Right lung (tissue), 5 donors: ENCODE results near the gene SLC38A3. TPM values are rescaled to one million over a fixed set of nuclear protein-coding genes. Genes with fewer than 3 reads are reported as not detected.

Source experiments
- DNase-seq, 2 donors: peaks; one replicate each; pipeline ENCODE4 v3.0.0-alpha.2; 2013
- polyA plus RNA-seq, 5 donors: library from polyadenylated mRNA; unstranded; fragments of 120-200 nt; gene quantifications; one replicate each; pipeline versions ENCODE4 v1.2.1 to v1.2.3, GENCODE V29; 2013; ENCODE audit warnings: inconsistent platforms in 1 of 5, low replicate concordance in 1 of 5; ENCODE audit not compliant: insufficient read length in 5 of 5, insufficient read depth in 1 of 5

SLC38A3 gene
- polyA plus RNA-seq, 5 donors, result 5.3 to 10.0 (median 7.9) TPM

DNA sequence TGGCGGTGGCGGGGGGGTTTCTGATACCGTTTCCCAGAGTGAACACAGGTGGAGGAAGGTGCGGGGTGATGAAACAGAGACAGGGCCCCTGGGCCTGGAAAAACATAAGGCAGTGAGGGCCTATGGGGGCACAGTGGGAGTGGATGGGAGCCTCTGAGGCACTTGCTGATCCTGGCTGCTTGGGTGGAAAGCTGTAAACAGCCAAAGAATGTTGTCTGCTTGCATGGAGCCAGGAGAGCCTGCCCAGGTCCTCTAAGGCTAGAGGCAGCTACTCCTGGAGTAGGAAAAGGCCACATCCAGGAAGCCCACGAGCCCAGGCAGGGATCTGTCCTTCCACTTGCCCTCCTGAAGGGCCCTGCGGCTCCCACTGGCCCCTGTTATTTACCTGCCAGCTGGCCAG, 60.9 kb downstream of the SLC38A3 start:
- no peak for DNase-seq

DNA sequence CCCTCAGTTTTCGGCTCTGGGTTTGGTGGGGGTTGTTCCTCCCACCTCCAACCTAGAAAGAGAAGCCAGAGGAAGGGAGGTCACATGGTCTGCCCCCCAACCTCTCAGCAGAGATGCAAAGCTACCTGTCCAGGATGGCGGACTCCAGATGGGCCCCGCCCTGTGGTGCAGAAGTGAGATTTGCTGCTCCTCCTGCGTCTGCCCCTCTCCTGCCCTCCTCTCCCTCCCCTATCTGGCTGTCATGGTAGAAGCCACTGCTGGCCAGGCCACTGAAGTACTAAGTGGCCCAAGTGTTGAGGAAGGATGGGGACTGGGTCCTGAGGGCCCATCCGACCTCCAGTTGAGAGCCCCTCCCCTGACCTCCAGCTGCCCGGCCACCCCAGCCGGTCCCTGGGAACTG, 61.8 kb downstream of the SLC38A3 start:
- DNase-seq, result no peak

DNA sequence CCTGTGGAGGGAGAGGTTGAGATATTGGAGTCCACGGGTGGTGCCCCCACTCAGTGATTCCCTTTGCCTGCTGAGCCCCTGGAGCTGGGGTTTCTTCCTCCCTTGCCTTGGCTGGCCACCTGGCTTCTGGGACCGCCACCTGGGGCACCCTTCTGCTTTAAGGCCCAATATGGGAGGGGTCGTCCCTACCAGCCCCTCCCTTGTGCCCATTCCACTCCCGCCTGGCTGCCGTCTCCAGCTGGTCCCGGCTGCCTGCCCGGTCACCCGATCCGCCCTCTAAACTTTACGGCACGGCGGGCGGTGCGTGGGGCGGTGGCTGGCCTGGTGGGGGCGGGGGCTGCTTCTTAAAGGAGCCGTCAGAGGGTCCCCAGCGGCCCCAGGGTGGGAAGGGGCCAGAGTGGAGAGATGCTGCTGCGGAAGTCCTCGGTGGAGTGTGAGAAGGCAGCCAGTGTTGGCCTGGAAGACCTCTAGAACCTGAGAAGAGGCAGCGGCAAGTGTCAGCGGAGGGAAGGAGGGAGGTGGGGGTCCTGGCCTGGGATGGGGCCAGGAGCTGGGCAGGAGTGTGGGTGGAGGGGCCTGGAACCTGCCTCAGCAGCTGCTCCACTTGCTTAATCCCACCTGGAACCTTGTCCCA, 62.3 kb downstream of the SLC38A3 start:
- no peak for DNase-seq

DNA sequence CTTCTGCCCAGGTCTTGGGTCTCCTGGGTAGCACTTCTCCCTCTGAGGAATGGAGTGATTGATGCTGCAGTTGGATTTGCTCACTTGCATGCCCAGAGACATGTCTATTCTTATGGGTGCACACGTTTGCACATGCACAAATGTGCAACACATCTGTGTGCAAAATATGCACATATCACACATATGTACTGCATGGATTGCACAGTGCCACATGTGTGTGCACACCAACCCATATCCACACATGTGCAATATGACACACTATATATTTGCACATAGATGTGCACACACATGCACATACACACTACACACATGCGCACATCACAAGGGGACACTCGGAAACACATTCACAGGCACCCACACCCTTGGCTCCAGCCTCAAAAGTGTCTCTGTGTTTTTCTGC, 63.2 kb downstream of the SLC38A3 start:
- DNase-seq, result no peak

DNA sequence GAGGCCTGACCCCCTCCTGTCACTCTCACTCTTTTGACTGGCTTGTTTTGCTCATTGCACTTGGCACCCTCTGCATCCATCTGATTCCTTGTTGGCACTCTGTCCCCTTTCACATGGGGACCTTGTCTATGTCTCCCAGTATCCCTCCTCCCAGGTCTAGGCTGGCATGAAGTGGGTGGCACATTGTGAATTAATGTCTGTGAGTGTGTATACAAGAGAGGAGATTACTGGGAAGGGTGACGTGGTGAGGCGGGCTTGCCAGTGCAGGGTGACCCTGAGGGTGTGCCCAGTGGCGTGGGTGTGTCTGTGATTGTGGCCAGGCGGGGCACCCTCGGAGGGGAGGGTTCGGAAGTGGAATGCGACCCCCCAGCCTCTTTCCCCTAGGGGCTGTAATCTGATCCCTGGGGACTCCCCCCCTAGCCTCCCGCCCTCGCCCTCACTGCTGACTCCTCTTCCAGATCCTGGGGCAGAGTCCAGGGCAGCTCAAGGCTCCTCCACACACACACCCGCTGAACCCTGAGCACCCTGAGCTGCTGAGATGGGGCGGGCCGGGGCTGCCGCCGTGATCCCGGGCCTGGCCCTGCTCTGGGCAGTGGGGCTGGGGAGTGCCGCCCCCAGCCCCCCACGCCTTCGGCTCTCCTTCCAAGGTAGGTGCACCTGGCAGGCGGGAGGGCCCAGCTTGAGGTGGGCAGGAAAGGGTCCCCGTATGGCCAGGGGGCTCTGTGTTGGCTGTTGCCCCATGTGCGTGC, 63.8 kb downstream of the SLC38A3 start, which contains the start of gene SEMA3B:
TSS of gene SEMA3B (plus strand) at position 445 of the 749 bp plus-strand sequence. CDS start at position 539, 94 bp downstream.
- DNase-seq, result peak in 1 of 2 donors; percentile 52

DNA sequence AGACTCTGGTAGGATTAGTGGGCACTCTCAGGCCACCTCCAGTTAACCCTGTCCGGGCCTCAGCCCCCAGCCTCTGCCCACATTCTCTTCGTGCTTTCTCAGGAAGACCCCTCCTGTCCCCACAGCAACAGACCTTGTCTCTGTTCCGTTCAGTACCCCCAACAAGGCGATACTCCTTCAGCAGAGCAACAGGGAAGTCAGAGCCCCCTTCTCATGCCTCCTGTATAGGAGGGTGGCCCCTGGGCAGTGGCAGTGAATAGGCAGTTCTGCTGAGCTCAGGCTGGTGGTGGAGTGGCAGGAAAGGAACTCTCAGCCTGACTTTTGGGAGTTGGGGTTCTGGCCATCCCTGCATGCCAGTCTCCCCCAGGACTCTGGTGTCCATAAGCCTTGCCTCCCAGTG, 64.4 kb downstream of the SLC38A3 start:
- DNase-seq, result no peak

DNA sequence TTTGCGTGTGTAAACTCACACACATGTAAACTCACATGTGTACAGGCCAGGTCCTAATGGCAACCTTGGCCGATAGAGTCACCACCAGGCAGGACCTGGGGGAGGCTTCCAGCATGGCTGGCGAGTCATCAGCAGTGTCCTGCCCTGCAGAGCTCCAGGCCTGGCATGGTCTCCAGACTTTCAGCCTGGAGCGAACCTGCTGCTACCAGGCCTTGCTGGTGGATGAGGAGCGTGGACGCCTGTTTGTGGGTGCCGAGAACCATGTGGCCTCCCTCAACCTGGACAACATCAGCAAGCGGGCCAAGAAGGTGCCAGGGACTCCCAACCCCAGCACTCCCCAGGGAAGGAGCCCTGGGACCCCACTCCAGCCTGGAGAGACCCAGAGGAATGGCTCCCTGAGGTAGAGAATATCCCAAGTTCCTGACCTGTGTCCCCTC, 64.9 kb downstream of the SLC38A3 start:
- no peak for DNase-seq

DNA sequence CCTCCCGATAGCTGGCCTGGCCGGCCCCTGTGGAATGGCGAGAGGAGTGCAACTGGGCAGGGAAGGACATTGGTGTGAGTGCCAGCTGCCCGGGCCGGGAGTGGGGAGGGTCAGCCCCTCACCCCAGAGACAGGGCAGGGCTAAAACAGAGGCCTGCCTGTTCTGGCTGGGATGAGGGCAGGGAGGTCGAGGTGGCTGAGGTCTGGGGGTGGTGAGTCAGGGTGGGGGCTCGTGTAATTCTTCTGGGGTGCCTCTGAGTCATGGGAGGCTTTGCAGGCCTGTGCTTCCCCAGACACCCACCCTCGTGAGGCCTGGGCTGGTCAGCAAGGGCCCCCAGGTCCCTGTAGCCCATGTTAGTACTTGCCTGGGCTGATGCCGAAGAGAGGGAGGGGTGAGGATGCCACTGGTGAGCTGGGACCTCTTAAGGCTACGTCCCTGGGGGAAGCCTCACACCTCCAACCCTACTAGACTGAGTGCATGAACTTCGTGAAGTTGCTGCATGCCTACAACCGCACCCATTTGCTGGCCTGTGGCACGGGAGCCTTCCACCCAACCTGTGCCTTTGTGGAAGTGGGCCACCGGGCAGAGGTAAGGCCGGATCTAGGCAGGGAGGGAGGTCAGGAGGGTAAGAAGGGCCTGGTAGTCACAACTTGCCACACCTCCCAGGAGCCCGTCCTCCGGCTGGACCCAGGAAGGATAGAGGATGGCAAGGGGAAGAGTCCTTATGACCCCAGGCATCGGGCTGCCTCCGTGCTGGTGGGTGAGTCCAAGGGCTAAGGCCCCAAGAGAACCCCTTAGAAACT, 65.6 kb downstream of the SLC38A3 start:
- DNase-seq, result no peak

Other genes starting within 250 kb of the SLC38A3 start
- 100 to 1,000 TPM; 347 to 542 (median 418) TPM for gene RBM5, start 116.4 kb upstream of the SLC38A3 start, polyA plus RNA-seq
- 10 to 100 TPM; 33.1 to 57.1 (median 44.4) TPM for gene SEMA3F, start 49.9 kb upstream of the SLC38A3 start, polyA plus RNA-seq
- gene GNAT1, start 13.7 kb upstream of the SLC38A3 start, polyA plus RNA-seq, result not detected
- gene GNAI2, start 30.9 kb downstream of the SLC38A3 start, polyA plus RNA-seq, result 100 to 1,000 TPM; 234 to 282 (median 257) TPM
- 10 to 100 TPM; 14.9 to 31.5 (median 29.6) TPM for gene SEMA3B, start 63.9 kb downstream of the SLC38A3 start, polyA plus RNA-seq
- gene LSMEM2, start 73.8 kb downstream of the SLC38A3 start, polyA plus RNA-seq, result 1 to 10 TPM in 1 of 5 donors, under 1 TPM in 4; 0.14 to 1.4 (median 0.36) TPM
- gene IFRD2, start 87.2 kb downstream of the SLC38A3 start, polyA plus RNA-seq, result 10 to 100 TPM; 26.6 to 46.5 (median 34.0) TPM
- gene HYAL3, start 94.1 kb downstream of the SLC38A3 start, polyA plus RNA-seq, result 1 to 10 TPM; 2.9 to 5.8 (median 3.2) TPM
- gene NAA80, start 94.1 kb downstream of the SLC38A3 start, polyA plus RNA-seq, result 10 to 100 TPM in 1 of 5 donors, 1 to 10 TPM in 4; 6.1 to 10.2 (median 7.9) TPM
- 1 to 10 TPM; 2.2 to 3.1 (median 2.5) TPM for gene HYAL1, start 98.3 kb downstream of the SLC38A3 start, polyA plus RNA-seq
- 100 to 1,000 TPM in 1 of 5 donors, 10 to 100 TPM in 4; 67.8 to 113 (median 77.3) TPM for gene HYAL2, start 117.5 kb downstream of the SLC38A3 start, polyA plus RNA-seq
- gene TUSC2, start 123.0 kb downstream of the SLC38A3 start, polyA plus RNA-seq, result 10 to 100 TPM; 18.4 to 26.2 (median 18.9) TPM
- 10 to 100 TPM; 24.1 to 34.2 (median 27.9) TPM for gene RASSF1, start 135.6 kb downstream of the SLC38A3 start, polyA plus RNA-seq
- gene ZMYND10, start 140.5 kb downstream of the SLC38A3 start, polyA plus RNA-seq, result 10 to 100 TPM in 4 of 5 donors, 1 to 10 TPM in 1; 4.7 to 32.7 (median 20.9) TPM
- 10 to 100 TPM; 27.5 to 36.0 (median 30.8) TPM for gene NPRL2, start 145.5 kb downstream of the SLC38A3 start, polyA plus RNA-seq
- 10 to 100 TPM in 2 of 5 donors, 1 to 10 TPM in 3; 7.8 to 12.1 (median 9.5) TPM for gene CYB561D2, start 145.6 kb downstream of the SLC38A3 start, polyA plus RNA-seq
- gene TMEM115, start 154.2 kb downstream of the SLC38A3 start, polyA plus RNA-seq, result 10 to 100 TPM; 22.2 to 38.0 (median 27.5) TPM